Coronary artery (tissue), 2 donors: ENCODE measurements around the gene NOS1.

Experiments used
- DNase-seq: peaks from one replicate; pipeline ENCODE4 v3.0.0-alpha.2; 2017; ENCODE audit warnings: low spot score
- H3K27ac ChIP-seq, 2 donors: fragments of 200-600 bp; sonication (generic); one replicate each; pipeline ENCODE4 v1.5.1; 2016 to 2019
- H3K4me3 ChIP-seq: fragments of 200-600 bp; sonication (generic); 2 replicates; pipeline ENCODE4 v1.5.1; 2016; ENCODE audit warnings: mild to moderate bottlenecking, moderate library complexity
- TF ChIP-seq, protein P1 (sequence below): fragments of 200-600 bp; sonication (generic); IDR thresholded peaks from one replicate; pipeline ENCODE4 v1.5.1; 2019; ENCODE audit warnings: antibody characterized with exemption

NOS1 gene

DNA sequence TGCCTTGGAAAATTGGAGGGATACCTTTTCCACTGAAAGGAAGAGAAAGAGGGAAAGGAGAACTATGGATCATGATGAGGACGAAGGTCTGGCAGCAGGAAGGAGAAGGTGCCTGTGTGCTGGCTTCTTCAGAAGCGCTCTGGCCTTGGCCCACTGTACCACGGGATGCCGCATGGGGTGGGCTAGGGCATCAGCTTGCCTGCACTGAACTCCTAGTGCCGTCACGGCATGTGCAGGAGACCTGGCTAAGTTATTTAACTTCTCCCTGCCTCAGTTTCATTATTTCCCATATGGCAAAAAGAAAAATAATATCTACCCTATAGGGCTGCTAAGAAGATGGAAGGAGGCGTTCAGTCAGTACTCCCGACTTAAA lies 199.3 kb downstream of the NOS1 start:
- no peak for DNase-seq
- TF ChIP-seq, protein P1, sequence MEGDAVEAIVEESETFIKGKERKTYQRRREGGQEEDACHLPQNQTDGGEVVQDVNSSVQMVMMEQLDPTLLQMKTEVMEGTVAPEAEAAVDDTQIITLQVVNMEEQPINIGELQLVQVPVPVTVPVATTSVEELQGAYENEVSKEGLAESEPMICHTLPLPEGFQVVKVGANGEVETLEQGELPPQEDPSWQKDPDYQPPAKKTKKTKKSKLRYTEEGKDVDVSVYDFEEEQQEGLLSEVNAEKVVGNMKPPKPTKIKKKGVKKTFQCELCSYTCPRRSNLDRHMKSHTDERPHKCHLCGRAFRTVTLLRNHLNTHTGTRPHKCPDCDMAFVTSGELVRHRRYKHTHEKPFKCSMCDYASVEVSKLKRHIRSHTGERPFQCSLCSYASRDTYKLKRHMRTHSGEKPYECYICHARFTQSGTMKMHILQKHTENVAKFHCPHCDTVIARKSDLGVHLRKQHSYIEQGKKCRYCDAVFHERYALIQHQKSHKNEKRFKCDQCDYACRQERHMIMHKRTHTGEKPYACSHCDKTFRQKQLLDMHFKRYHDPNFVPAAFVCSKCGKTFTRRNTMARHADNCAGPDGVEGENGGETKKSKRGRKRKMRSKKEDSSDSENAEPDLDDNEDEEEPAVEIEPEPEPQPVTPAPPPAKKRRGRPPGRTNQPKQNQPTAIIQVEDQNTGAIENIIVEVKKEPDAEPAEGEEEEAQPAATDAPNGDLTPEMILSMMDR: no peak
- Histone ChIP-seq H3K27ac (no peak overlapping the region), H3K4me3 (no peak overlapping the region)

DNA sequence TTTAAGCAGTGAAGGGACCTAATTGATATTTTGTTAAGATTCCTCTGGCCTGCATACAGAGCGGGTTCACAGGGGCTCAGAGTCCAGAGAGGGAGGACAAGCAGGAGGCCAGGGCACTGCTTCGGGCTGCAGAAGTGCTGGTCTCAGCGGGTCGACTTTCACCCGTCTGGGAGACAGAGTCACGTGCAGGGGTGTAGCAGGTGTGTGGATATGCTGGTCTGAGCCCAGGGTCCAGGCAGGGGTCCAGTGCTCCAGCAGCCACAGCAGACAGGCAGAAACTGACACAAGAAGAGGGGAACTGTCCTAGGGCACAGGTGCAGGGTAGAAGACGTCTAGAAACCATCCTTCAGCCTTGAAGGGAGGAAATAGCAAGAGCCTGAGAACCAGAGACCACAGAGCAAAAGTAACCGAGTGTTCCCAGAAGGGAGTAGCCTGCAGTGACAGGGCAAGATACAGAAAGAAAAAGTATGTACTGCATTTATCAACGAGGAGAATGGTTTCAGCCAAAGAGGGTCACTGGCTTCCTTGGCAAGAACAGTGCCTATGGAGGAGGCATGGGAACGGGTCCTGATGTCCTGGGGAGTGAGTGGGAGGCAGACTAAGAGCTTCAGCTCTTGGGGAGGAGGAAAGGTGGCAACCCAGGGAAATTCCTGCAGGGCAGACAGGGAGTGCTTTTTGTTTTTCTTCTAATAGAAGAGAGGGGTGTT lies 199.8 kb downstream of the NOS1 start:
- TF ChIP-seq, protein P1: no peak
- no peak for DNase-seq
- no peak overlapping the region for H3K27ac ChIP-seq
- no peak overlapping the region for H3K4me3 ChIP-seq

DNA sequence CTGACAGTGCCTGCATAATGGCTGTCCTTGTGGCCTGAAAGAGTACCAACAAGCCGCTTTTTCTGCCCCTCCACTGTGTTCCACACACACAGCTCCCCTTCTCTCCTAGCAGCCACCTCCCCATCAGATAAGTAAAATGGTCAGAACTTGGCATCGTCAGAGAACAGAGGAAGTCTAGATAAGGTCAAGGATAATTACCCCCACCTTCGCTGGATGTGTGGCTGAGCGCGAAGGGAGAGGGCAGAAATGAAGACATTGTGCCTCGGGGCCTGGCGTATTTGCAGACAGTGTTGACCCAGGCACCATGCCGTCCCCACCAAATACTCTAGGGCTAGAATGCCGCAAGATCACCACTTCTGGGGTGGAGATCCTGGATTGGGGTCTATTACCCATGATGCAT lies 201.8 kb downstream of the NOS1 start:
- TF ChIP-seq, protein P1: no peak
- DNase-seq: no peak
- no peak overlapping the region for H3K4me3 ChIP-seq
- H3K27ac ChIP-seq: no peak overlapping the region

DNA sequence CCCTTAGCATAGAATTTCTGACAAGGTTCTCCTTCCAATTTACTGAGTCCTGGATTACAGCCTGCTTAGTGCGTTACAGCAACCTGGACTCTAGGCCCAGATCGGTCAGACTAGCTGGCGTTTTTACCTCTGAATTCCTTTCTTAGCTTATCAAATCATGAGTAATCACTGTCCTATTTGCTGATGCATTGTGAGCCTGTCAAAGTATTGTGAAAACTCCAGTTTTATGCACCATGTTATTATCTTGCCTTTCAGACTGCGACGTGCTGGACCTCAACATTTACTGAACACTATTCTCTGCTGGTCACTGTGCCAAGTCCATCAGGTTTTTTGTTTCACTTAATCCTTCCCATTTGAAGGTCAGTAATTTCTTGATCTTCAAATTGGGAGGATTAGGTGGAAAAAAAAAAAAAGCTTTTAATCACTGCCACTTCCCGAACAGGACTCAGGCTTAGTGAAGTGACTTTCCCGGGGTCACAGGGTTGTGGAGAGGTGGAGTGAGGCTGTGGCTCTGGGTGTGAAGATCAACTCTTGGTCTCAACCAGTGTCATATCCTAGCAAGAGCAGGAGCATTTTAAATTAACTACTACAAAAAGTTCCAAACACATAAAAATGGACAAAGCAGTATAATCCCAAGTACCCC lies 202.4 kb downstream of the NOS1 start:
- TF ChIP-seq, protein P1: no peak
- DNase-seq: no peak
- Histone ChIP-seq H3K4me3 (no peak overlapping the region), H3K27ac (no peak overlapping the region)
